ENCODE results near the gene SFXN4.

GRCh38 chr10:119118231-119118630, 47.3 kb downstream of the SFXN4 start:
- no peak for TF ChIP-seq CEBPB (IDR thresholded peaks at IDR 0.05)
- TF ChIP-seq TAF1 (IDR thresholded peaks at IDR 0.05; ENCODE audit: low read depth), result no peak
